Measurements from ENCODE around the gene HDAC4.

The HDAC4 gene

GRCh38 chr2:239095460-239096081 is 305.2 kb downstream of the HDAC4 start:
- H3K4me1 ChIP-seq (ENCODE audit: insufficient read depth, low read length): no peaks in the 10 kb centered on the region
- H3K27me3 ChIP-seq (ENCODE audit: control insufficient read depth in 1 of 2, insufficient read depth in 2 of 2, low read length in 2 of 2): no peaks in the 10 kb centered on the region
- no peaks in the 10 kb centered on the region for H3K9me3 ChIP-seq (ENCODE audit: low read length)
- no peak overlapping the region for H3K4me3 ChIP-seq (ENCODE audit: low read depth in 1 of 2, low read length in 2 of 2)
- no peak overlapping the region for H3K27ac ChIP-seq (ENCODE audit: low read depth, low read length)
- peaks cover 63% of the 10 kb centered on the region for H3K36me3 ChIP-seq (ENCODE audit: insufficient read depth, low read length)
- H3K9ac ChIP-seq (ENCODE audit: low read length): no peak overlapping the region

- Histone ChIP-seq H3K27me3 (ENCODE audit: control insufficient read depth in 1 of 2, insufficient read depth in 2 of 2, low read length in 2 of 2) (no peaks in the 10 kb centered on the region), H3K4me3 (ENCODE audit: low read depth in 1 of 2, low read length in 2 of 2) (no peak overlapping the region), H3K36me3 (ENCODE audit: insufficient read depth, low read length) (peaks cover 61% of the 10 kb centered on the region), H3K9me3 (ENCODE audit: low read length) (no peaks in the 10 kb centered on the region), H3K4me1 (ENCODE audit: insufficient read depth, low read length) (no peaks in the 10 kb centered on the region), H3K27ac (ENCODE audit: low read depth, low read length) (no peak overlapping the region), H3K9ac (ENCODE audit: low read length) (no peak overlapping the region)
Observed at GRCh38 chr2:239094867-239095266, 306.0 kb downstream of the HDAC4 start.

- H3K9me3 ChIP-seq (ENCODE audit: low read length): no peaks in the 10 kb centered on the region
- H3K36me3 ChIP-seq (ENCODE audit: insufficient read depth, low read length): peaks cover 57% of the 10 kb centered on the region
- H3K27me3 ChIP-seq (ENCODE audit: control insufficient read depth in 1 of 2, insufficient read depth in 2 of 2, low read length in 2 of 2): no peaks in the 10 kb centered on the region
- no peaks in the 10 kb centered on the region for H3K4me1 ChIP-seq (ENCODE audit: insufficient read depth, low read length)
- no peak overlapping the region for H3K9ac ChIP-seq (ENCODE audit: low read length)
- H3K4me3 ChIP-seq (ENCODE audit: low read depth in 1 of 2, low read length in 2 of 2): no peak overlapping the region
- no peak overlapping the region for H3K27ac ChIP-seq (ENCODE audit: low read depth, low read length)
Observed at GRCh38 chr2:239093952-239094351, 306.9 kb downstream of the HDAC4 start.

- no peaks in the 10 kb centered on the region for H3K27me3 ChIP-seq (ENCODE audit: control insufficient read depth in 1 of 2, insufficient read depth in 2 of 2, low read length in 2 of 2)
- H3K27ac ChIP-seq (ENCODE audit: low read depth, low read length): no peak overlapping the region
- no peaks in the 10 kb centered on the region for H3K4me1 ChIP-seq (ENCODE audit: insufficient read depth, low read length)
- H3K9ac ChIP-seq (ENCODE audit: low read length): no peak overlapping the region
- H3K9me3 ChIP-seq (ENCODE audit: low read length): no peaks in the 10 kb centered on the region
- H3K4me3 ChIP-seq (ENCODE audit: low read depth in 1 of 2, low read length in 2 of 2): no peak overlapping the region
- H3K36me3 ChIP-seq (ENCODE audit: insufficient read depth, low read length): peaks cover 53% of the 10 kb centered on the region
Observed at GRCh38 chr2:239093542-239093941, 307.3 kb downstream of the HDAC4 start.

- no peaks in the 10 kb centered on the region for H3K9me3 ChIP-seq (ENCODE audit: low read length)
- no peak overlapping the region for H3K9ac ChIP-seq (ENCODE audit: low read length)
- no peak overlapping the region for H3K4me3 ChIP-seq (ENCODE audit: low read depth in 1 of 2, low read length in 2 of 2)
- no peaks in the 10 kb centered on the region for H3K27me3 ChIP-seq (ENCODE audit: control insufficient read depth in 1 of 2, insufficient read depth in 2 of 2, low read length in 2 of 2)
- no peaks in the 10 kb centered on the region for H3K4me1 ChIP-seq (ENCODE audit: insufficient read depth, low read length)
- peaks cover 52% of the 10 kb centered on the region for H3K36me3 ChIP-seq (ENCODE audit: insufficient read depth, low read length)
- no peak overlapping the region for H3K27ac ChIP-seq (ENCODE audit: low read depth, low read length)
Observed at GRCh38 chr2:239092571-239093294, 308.1 kb downstream of the HDAC4 start.

DNA sequence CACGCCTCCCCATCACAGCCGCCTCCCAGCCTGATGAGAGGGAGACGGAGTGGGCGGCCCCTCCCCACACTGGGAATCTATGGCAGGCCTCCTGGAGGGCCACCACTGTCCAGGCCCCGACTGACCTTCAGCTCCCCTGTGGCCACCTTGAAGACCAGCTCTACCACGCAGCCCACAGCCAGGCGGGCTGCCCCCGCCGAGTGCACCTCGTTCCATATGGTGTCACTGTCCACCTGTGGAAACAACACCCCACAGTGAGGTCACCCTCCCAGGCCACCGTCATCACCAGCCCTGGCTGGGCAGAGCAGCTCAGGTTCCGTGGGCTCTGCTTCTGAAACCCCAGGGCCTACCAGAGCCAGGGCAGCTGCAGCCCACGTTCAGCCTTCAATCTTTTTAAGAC is 310.9 kb downstream of the HDAC4 start:
- H3K4me3 ChIP-seq (ENCODE audit: low read depth in 1 of 2, low read length in 2 of 2): no peak overlapping the region
- no peaks in the 10 kb centered on the region for H3K4me1 ChIP-seq (ENCODE audit: insufficient read depth, low read length)
- no peaks in the 10 kb centered on the region for H3K9me3 ChIP-seq (ENCODE audit: low read length)
- H3K27me3 ChIP-seq (ENCODE audit: control insufficient read depth in 1 of 2, insufficient read depth in 2 of 2, low read length in 2 of 2): no peaks in the 10 kb centered on the region
- H3K36me3 ChIP-seq (ENCODE audit: insufficient read depth, low read length): peaks cover 52% of the 10 kb centered on the region
- H3K27ac ChIP-seq (ENCODE audit: low read depth, low read length): no peak overlapping the region
- no peak overlapping the region for H3K9ac ChIP-seq (ENCODE audit: low read length)

DNA sequence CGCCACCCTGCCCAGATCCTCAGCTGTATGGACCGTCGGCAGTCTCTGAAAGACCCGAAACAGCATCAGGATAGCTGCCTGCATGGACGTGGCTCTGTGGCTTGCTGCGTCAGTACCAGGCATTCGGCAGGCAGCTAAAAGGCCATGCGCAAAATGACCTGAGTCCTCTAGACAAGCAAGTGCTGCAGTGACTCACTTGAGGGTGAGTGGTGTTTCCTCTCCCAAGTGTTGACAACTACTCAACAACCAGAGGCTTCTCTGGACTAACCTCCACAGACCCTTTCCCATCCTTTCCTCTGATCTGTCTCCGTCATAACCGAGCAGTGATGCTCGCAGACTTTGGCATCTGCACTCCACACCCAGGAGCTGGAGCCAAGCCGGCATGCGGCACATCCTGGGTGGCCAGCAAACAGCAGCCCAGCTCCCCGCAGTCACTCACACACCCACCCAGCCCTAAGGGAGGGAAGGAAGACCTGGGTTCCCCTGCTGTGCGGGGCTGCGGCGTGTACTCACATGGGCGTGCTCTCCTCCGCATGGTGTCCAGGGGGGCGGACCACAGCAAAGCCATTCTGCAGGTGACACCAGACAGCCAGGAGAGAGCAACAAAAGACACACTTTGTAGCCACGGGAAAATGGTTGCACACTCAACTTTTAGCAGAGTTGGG is 313.6 kb downstream of the HDAC4 start:
- no peaks in the 10 kb centered on the region for H3K27me3 ChIP-seq (ENCODE audit: control insufficient read depth in 1 of 2, insufficient read depth in 2 of 2, low read length in 2 of 2)
- no peak overlapping the region for H3K4me3 ChIP-seq (ENCODE audit: low read depth in 1 of 2, low read length in 2 of 2)
- H3K4me1 ChIP-seq (ENCODE audit: insufficient read depth, low read length): peaks cover 4% of the 10 kb centered on the region
- no peak overlapping the region for H3K9ac ChIP-seq (ENCODE audit: low read length)
- H3K27ac ChIP-seq (ENCODE audit: low read depth, low read length): no peak overlapping the region
- no peaks in the 10 kb centered on the region for H3K9me3 ChIP-seq (ENCODE audit: low read length)
- peaks cover 57% of the 10 kb centered on the region for H3K36me3 ChIP-seq (ENCODE audit: insufficient read depth, low read length)

- Histone ChIP-seq H3K9ac (ENCODE audit: low read length) (no peak overlapping the region), H3K27ac (ENCODE audit: low read depth, low read length) (no peak overlapping the region), H3K4me1 (ENCODE audit: insufficient read depth, low read length) (peaks cover 5% of the 10 kb centered on the region), H3K36me3 (ENCODE audit: insufficient read depth, low read length) (peaks cover 60% of the 10 kb centered on the region), H3K27me3 (ENCODE audit: control insufficient read depth in 1 of 2, insufficient read depth in 2 of 2, low read length in 2 of 2) (no peaks in the 10 kb centered on the region), H3K9me3 (ENCODE audit: low read length) (no peaks in the 10 kb centered on the region), H3K4me3 (ENCODE audit: low read depth in 1 of 2, low read length in 2 of 2) (no peak overlapping the region)
Observed at GRCh38 chr2:239086325-239087020, 314.3 kb downstream of the HDAC4 start.

GRCh38 chr2:239085201-239085992 is 315.4 kb downstream of the HDAC4 start:
- peaks cover 5% of the 10 kb centered on the region for H3K4me1 ChIP-seq (ENCODE audit: insufficient read depth, low read length)
- no peak overlapping the region for H3K9ac ChIP-seq (ENCODE audit: low read length)
- H3K27ac ChIP-seq (ENCODE audit: low read depth, low read length): no peak overlapping the region
- H3K9me3 ChIP-seq (ENCODE audit: low read length): no peaks in the 10 kb centered on the region
- no peak overlapping the region for H3K4me3 ChIP-seq (ENCODE audit: low read depth in 1 of 2, low read length in 2 of 2)
- no peaks in the 10 kb centered on the region for H3K27me3 ChIP-seq (ENCODE audit: control insufficient read depth in 1 of 2, insufficient read depth in 2 of 2, low read length in 2 of 2)
- H3K36me3 ChIP-seq (ENCODE audit: insufficient read depth, low read length): peaks cover 62% of the 10 kb centered on the region

DNA sequence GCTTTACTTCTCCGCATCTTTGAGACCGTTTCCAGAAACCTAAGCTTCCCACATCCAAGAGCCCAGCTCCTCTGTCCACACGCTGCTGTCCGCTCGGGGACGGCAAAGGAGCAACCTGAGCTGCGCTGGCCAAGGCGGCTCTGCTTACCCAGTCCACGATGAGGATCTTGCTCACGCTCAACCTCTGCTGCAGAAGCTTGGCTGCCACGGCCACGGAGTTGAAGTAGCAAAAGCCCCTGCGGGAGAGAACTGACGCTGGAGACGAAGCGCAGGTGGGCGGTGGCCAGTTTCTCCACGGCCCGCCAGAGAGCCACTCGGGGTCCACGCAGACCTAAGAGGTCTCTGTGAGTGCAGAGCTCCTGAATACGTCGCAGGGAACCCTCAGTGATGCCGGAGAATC is 316.8 kb downstream of the HDAC4 start:
- H3K27me3 ChIP-seq (ENCODE audit: control insufficient read depth in 1 of 2, insufficient read depth in 2 of 2, low read length in 2 of 2): no peaks in the 10 kb centered on the region
- H3K27ac ChIP-seq (ENCODE audit: low read depth, low read length): no peak overlapping the region
- no peaks in the 10 kb centered on the region for H3K9me3 ChIP-seq (ENCODE audit: low read length)
- H3K36me3 ChIP-seq (ENCODE audit: insufficient read depth, low read length): peaks cover 67% of the 10 kb centered on the region
- no peak overlapping the region for H3K4me3 ChIP-seq (ENCODE audit: low read depth in 1 of 2, low read length in 2 of 2)
- no peak overlapping the region for H3K9ac ChIP-seq (ENCODE audit: low read length)
- peaks cover 5% of the 10 kb centered on the region for H3K4me1 ChIP-seq (ENCODE audit: insufficient read depth, low read length)

DNA sequence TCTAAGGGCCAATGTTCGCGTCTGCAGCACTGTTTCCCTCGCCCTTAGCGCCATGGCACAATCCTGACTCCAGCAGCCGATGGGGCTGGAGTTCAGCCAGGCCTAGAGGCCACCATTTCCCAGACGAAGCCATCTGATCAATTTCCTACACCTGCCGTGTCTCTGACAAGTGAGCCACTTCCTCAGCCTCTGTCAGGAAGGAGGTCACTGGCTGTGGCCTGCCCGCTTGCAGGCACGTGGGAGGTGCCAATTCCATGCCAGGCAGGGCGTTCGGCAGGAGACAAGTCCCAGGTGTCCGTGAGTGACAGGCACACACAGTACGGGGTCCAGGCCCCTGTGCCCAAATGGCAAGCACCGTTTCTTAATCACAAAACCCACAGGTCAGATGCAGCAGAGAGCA is 318.4 kb downstream of the HDAC4 start:
- Histone ChIP-seq H3K4me1 (ENCODE audit: insufficient read depth, low read length) (peaks cover 5% of the 10 kb centered on the region), H3K36me3 (ENCODE audit: insufficient read depth, low read length) (peaks cover 72% of the 10 kb centered on the region), H3K4me3 (ENCODE audit: low read depth in 1 of 2, low read length in 2 of 2) (no peak overlapping the region), H3K9me3 (ENCODE audit: low read length) (no peaks in the 10 kb centered on the region), H3K27me3 (ENCODE audit: control insufficient read depth in 1 of 2, insufficient read depth in 2 of 2, low read length in 2 of 2) (no peaks in the 10 kb centered on the region), H3K9ac (ENCODE audit: low read length) (no peak overlapping the region), H3K27ac (ENCODE audit: low read depth, low read length) (peak overlapping the region; percentile 14)
